ENCODE data around the gene UBIAD1.

The UBIAD1 gene

GRCh38 chr1:11311816-11312755 lies 39.1 kb downstream of the UBIAD1 start:
- no peak for DNase-seq (ENCODE audit: low read depth)

GRCh38 chr1:11314959-11315358 lies 42.0 kb downstream of the UBIAD1 start:
- DNase-seq (ENCODE audit: low read depth), result no peak

GRCh38 chr1:11316701-11317100 lies 43.7 kb downstream of the UBIAD1 start:
- no peak for DNase-seq (ENCODE audit: low read depth)

GRCh38 chr1:11318982-11319381 lies 46.0 kb downstream of the UBIAD1 start:
- no peak for DNase-seq (ENCODE audit: low read depth)

- no peak for DNase-seq (ENCODE audit: low read depth)
These were observed 47.3 kb downstream of the UBIAD1 start for GRCh38 chr1:11320153-11320936.

GRCh38 chr1:11321656-11322491 lies 48.9 kb downstream of the UBIAD1 start:
- DNase-seq (ENCODE audit: low read depth), result no peak

GRCh38 chr1:11324567-11325165 lies 51.7 kb downstream of the UBIAD1 start:
- DNase-seq (ENCODE audit: low read depth), result no peak

GRCh38 chr1:11326070-11326469 lies 53.1 kb downstream of the UBIAD1 start:
- no peak for DNase-seq (ENCODE audit: low read depth)

- DNase-seq (ENCODE audit: low read depth), result no peak
These were observed 55.4 kb downstream of the UBIAD1 start for GRCh38 chr1:11328444-11328843.

- no peak for DNase-seq (ENCODE audit: low read depth)
These were observed 57.4 kb downstream of the UBIAD1 start for GRCh38 chr1:11330411-11330810.

- DNase-seq (ENCODE audit: low read depth), result no peak
These were observed 58.3 kb downstream of the UBIAD1 start for GRCh38 chr1:11331036-11331944.

- DNase-seq (ENCODE audit: low read depth), result no peak
These were observed 59.0 kb downstream of the UBIAD1 start for GRCh38 chr1:11331945-11332546.

- no peak for DNase-seq (ENCODE audit: low read depth)
These were observed 60.6 kb downstream of the UBIAD1 start for GRCh38 chr1:11333631-11334030.

- no peak for DNase-seq (ENCODE audit: low read depth)
These were observed 61.3 kb downstream of the UBIAD1 start for GRCh38 chr1:11334261-11334804.

- no peak for DNase-seq (ENCODE audit: low read depth)
These were observed 61.8 kb downstream of the UBIAD1 start for GRCh38 chr1:11334821-11335220.

- no peak for DNase-seq (ENCODE audit: low read depth)
These were observed 62.5 kb downstream of the UBIAD1 start for GRCh38 chr1:11335417-11336056.

- DNase-seq (ENCODE audit: low read depth), result no peak
These were observed 64.6 kb downstream of the UBIAD1 start for GRCh38 chr1:11337580-11338073.
